Stimulated activated CD4-positive, alpha-beta T cell treated with anti-CD3 and anti-CD28 coated beads, TNF-alpha, amount 100 ng/mL, for 4 hours (primary cell): ENCODE results near the gene NLRP5.
"Not testable (repeated sequence)": the region's sequence is repeated elsewhere in the genome, so short reads cannot be mapped to it uniquely, and the experiment has no call there.

ENCODE experiments used
- DNase-seq, 3 experiments: peaks; one replicate each; pipeline ENCODE4 v3.0.0-alpha.2; 2020; ENCODE audit warnings: low read depth in 3 of 3

The NLRP5 gene

GRCh38 chr19:55986487-55986886 lies at the start of gene NLRP5:
Gene NLRP5 (plus strand): TSS chr19:55986775.
- DNase-seq: no peak

- DNase-seq: no peak
These were observed 47.4 kb upstream of the NLRP5 start for GRCh38 chr19:55939206-55939605.

GRCh38 chr19:55940306-55940705 lies 46.3 kb upstream of the NLRP5 start:
- DNase-seq: no peak

- no peak for DNase-seq
These were observed 39.0 kb upstream of the NLRP5 start, which contains the start of gene NLRP8 for GRCh38 chr19:55947532-55947931. Gene NLRP8 (plus strand): TSS chr19:55947832.

- not testable (repeated sequence) for DNase-seq
These were observed 36.0 kb upstream of the NLRP5 start for GRCh38 chr19:55950566-55950965.

GRCh38 chr19:55956431-55956830 lies 30.1 kb upstream of the NLRP5 start:
- DNase-seq: no peak

- DNase-seq: no peak
These were observed 28.2 kb upstream of the NLRP5 start for GRCh38 chr19:55958356-55958755.

- no peak for DNase-seq
These were observed 26.4 kb upstream of the NLRP5 start for GRCh38 chr19:55959996-55960675.

GRCh38 chr19:55962186-55962585 lies 24.4 kb upstream of the NLRP5 start:
- no peak for DNase-seq

GRCh38 chr19:55973982-55974381 lies 12.6 kb upstream of the NLRP5 start:
- DNase-seq: no peak

GRCh38 chr19:55980415-55980814 lies 6.2 kb upstream of the NLRP5 start:
- no peak for DNase-seq

- DNase-seq: no peak
These were observed 1.3 kb upstream of the NLRP5 start for GRCh38 chr19:55985254-55985653.

- no peak for DNase-seq
These were observed 4.3 kb downstream of the NLRP5 start for GRCh38 chr19:55990831-55991230.

GRCh38 chr19:55993492-55993891 lies 6.9 kb downstream of the NLRP5 start:
- DNase-seq: no peak

GRCh38 chr19:56014765-56015164 lies 28.2 kb downstream of the NLRP5 start:
- DNase-seq: no peak

- no peak for DNase-seq
These were observed 29.2 kb downstream of the NLRP5 start for GRCh38 chr19:56015756-56016155.

GRCh38 chr19:56019325-56019724 lies 32.8 kb downstream of the NLRP5 start:
- DNase-seq: not testable (repeated sequence)

- DNase-seq: not testable (repeated sequence)
These were observed 33.9 kb downstream of the NLRP5 start for GRCh38 chr19:56020355-56020975.

GRCh38 chr19:56026769-56027168 lies 40.2 kb downstream of the NLRP5 start:
- DNase-seq: no peak

GRCh38 chr19:56053596-56053995 lies 67.0 kb downstream of the NLRP5 start:
- DNase-seq: no peak

GRCh38 chr19:56066152-56067023 lies 79.8 kb downstream of the NLRP5 start:
- DNase-seq: peak; percentile 25 to 49 (median 47)

GRCh38 chr19:56069642-56070041 lies 83.1 kb downstream of the NLRP5 start:
- DNase-seq: no peak

- no peak for DNase-seq
These were observed 84.6 kb downstream of the NLRP5 start for GRCh38 chr19:56071151-56071550.
